HK-2 (cell line): Measurements from ENCODE around the gene FRAT2.
A peak's percentile ranks its signal among the peaks of the same experiment; 100 is the strongest.
"Not testable (repeated sequence)": the region's sequence is repeated elsewhere in the genome, so short reads cannot be mapped to it uniquely, and the experiment has no call there.

Experiments
- DNase-seq: peaks from one replicate; pipeline ENCODE4 v3.0.0-alpha.2; 2018; ENCODE audit not compliant: unreplicated experiment

The FRAT2 gene

DNA sequence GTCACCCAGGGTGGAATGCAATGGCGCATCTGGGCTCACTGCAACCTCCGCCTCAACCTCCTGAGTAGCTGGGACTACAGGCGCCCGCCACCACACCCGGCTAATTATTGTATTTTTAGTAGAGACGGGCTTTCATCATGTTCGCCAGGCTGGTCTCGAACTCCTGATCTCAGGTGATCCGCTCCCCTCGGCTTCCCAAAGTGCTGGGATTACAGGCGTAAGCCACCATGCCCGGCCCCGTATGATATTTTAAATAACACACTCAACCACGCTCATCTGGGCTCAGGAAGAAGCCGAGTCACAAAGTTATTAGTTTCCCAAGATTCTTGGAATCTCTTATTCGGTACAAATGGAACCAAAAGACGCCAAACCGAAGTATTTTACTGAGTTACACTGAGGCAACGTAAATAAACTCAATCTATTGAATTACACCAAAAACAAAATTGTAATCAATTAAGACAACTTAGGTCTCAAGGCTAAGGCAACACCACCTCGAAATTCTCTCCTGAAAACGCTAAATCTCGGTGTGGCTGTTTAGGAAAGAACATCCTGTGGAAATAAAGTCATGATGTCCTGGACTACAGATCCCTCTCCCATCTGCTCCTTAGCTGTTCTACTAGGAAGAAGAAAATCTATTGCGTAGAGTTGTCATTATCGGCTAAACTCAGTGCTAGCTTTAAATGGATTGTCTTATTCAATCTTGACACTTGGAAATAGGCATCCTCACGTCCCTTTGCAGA, 43.0 kb downstream of the FRAT2 start:
- peak; percentile 11 for DNase-seq

DNA sequence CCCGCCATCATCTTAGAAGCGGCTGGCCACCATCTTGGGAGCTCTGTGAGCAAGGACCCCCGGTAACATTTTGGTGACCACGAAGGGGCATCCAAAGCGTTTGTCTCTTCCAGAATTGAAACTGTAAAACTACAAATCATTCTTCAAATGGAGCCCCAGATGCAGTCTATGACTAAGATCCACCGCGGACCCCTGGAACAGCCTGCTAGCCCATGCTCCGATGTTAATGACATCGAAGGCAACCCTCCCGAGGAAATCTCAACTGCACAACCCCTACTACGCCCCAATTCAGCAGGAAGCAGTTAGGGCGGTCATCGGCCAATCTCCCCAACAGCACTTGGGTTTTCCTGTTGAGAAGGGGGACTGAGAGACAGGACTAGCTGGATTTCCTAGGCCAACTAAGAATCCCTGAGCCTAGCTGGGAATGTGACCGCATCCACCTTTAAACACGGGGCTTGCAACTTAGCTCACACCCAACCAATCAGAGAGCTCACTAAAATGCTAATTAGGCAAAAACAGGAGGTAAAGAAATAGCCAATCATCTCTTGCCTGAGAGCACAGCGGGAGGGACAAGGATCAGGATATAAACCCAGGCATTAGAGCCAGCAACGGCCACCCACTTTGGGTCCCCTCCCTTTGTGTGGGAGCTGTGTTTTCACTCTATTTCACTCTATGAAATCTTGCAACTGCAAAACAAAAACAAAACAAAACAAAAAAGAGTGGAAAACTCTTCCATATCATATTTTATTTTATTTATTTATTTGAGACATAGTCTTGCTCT, 43.8 kb downstream of the FRAT2 start:
- not testable (repeated sequence) for DNase-seq

DNA sequence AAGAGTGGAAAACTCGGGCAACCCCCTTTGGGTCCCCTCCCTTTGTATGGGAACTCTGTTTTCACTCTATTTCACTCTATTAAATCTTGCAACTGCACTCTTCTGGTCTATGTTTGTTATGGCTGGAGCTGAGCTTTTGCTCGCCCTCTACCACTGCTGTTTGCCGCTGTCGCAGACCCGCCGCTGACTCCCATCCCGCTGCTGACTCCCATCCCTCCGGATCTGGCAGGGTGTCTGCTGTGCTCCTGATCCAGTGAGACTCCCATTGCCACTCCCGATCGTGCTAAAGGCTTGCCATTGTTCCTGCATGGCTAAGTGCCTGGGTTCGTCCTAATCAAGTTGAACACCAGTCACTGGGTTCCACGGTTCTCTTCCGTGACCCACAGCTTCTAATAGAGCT, 44.5 kb downstream of the FRAT2 start:
- not testable (repeated sequence) for DNase-seq
